Panc1 (cell line): ENCODE measurements around the gene KCNF1.

Source experiments
- CTCF ChIP-seq: fragments of 450-650 bp; IDR thresholded peaks from 2 replicates; pipeline ENCODE4 v1.5.1; 2017; ENCODE audit warnings: mild to moderate bottlenecking
- TCF7L2 ChIP-seq: IDR thresholded peaks from 2 replicates; pipeline ENCODE4 v1.6.1; 2011; ENCODE audit warnings: mild to moderate bottlenecking, low read depth, low read length, inconsistent platforms
- TF ChIP-seq, protein P1 (sequence below), 2 experiments: IDR thresholded peaks; 2 replicates each; pipeline ENCODE4 v1.6.1; 2011 to 2012; ENCODE audit warnings: low read depth in 2 of 2, control low read depth in 1 of 2, low read length in 1 of 2, mild to moderate bottlenecking in 1 of 2, moderate library complexity in 1 of 2; ENCODE audit not compliant: insufficient read depth in 1 of 2

DNA sequence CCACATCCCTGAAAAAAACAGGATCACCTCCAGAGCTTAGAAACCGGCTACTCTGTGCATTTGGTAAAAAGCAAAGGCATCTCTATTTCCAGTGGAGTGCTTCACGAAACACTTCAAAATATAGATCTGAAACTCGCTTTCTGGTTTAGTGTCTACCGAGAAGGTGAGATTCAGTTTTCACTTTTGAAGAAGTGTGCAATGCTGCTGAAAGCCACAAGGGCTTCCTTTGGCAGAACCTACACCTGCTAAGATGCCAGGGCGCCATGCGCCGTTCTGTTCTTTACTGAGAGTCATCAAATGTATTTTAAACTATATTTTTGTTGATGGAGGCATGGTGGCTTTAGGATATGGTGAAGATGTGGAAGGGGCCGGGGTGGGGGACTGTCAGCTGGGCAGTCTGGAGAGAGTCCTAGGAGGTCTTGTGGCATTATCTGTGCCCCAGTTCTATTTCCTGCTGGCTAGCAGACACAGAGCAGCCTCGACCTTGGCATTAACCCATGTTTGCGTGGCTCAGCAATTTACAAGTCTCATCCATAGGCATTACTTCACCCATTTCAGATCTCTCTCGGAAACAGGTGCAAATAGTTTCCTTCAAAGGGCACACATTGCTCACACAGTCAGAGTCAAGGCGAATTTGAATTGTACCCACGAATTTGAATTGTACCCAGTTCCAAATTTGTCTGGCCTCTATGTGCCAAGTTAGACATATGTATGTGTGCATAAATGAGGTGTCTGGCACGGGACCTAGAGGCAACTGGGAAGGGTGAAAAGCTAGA lies 46.7 kb upstream of the KCNF1 start:
- peak; percentile 29; the same call in 1 of the 2 replicates for TF ChIP-seq CTCF
- TF ChIP-seq, protein P1, sequence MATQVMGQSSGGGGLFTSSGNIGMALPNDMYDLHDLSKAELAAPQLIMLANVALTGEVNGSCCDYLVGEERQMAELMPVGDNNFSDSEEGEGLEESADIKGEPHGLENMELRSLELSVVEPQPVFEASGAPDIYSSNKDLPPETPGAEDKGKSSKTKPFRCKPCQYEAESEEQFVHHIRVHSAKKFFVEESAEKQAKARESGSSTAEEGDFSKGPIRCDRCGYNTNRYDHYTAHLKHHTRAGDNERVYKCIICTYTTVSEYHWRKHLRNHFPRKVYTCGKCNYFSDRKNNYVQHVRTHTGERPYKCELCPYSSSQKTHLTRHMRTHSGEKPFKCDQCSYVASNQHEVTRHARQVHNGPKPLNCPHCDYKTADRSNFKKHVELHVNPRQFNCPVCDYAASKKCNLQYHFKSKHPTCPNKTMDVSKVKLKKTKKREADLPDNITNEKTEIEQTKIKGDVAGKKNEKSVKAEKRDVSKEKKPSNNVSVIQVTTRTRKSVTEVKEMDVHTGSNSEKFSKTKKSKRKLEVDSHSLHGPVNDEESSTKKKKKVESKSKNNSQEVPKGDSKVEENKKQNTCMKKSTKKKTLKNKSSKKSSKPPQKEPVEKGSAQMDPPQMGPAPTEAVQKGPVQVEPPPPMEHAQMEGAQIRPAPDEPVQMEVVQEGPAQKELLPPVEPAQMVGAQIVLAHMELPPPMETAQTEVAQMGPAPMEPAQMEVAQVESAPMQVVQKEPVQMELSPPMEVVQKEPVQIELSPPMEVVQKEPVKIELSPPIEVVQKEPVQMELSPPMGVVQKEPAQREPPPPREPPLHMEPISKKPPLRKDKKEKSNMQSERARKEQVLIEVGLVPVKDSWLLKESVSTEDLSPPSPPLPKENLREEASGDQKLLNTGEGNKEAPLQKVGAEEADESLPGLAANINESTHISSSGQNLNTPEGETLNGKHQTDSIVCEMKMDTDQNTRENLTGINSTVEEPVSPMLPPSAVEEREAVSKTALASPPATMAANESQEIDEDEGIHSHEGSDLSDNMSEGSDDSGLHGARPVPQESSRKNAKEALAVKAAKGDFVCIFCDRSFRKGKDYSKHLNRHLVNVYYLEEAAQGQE (IDR thresholded peaks at IDR 0.05; ENCODE audit: insufficient read depth in 1 of 2, low read depth in 2 of 2, low read length in 1 of 2) = no peak
- TF ChIP-seq TCF7L2 = no peak
